HEK293 (cell line): ENCODE data around the gene GBA2.

Experiments used
- CTCF ChIP-seq: fragments of 450-650 bp; formaldehyde crosslinking; IDR thresholded peaks from 2 replicates; pipeline ENCODE4 v1.5.1; 2016; ENCODE audit warnings: missing biosample characterization, missing genetic modification characterization
- FEZF1 ChIP-seq: fragments of 450-650 bp; formaldehyde crosslinking; IDR thresholded peaks from 2 replicates; pipeline ENCODE4 v1.5.1; 2016; ENCODE audit warnings: missing biosample characterization, missing genetic modification characterization
- HOXA7 ChIP-seq: sonication (generic); formaldehyde crosslinking; IDR thresholded peaks from 2 replicates; pipeline ENCODE4 v1.8.1; 2022; ENCODE audit warnings: missing genetic modification reagents, borderline replicate concordance
- ZBTB7A ChIP-seq: fragments of 450-650 bp; formaldehyde crosslinking; IDR thresholded peaks from 2 replicates; pipeline ENCODE4 v1.5.1; 2016; ENCODE audit warnings: low read depth, missing biosample characterization, missing genetic modification characterization
- ZFP3 ChIP-seq: fragments of 450-650 bp; formaldehyde crosslinking; IDR thresholded peaks from 2 replicates; pipeline ENCODE4 v1.5.1; 2016; ENCODE audit warnings: low read depth, missing biosample characterization, missing genetic modification characterization
- TF ChIP-seq, protein P1 (sequence below): fragments of 450-650 bp; IDR thresholded peaks from 2 replicates; pipeline ENCODE4 v1.5.1; 2018; ENCODE audit warnings: missing biosample characterization, missing genetic modification characterization

DNA sequence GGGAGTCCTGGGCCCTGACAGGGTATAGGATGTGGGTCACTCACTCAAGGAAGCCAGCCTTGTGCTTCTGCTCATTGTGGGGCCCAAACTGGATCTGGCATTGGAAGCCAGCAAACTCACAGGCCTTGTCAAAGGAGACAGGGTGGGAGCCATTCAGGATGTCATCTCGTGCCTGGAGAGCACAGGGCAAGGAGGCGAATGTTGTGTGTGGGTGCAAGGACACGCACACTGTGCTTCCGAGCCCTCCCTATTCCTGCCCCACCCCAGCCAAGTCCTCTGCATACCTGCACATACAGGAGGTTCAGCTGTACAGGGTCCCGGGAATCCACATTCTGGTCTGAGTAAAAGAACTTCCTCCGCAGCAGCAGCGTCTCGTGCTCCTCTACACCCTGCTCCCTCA lies 25.1 kb downstream of the GBA2 start:
- TF ChIP-seq CTCF (tag by site-specific recombination) (no peak), FEZF1 (tag by site-specific recombination) (no peak), ZFP3 (no peak), HOXA7 (CRISPR knock-in tag) (no peak), ZBTB7A (tag by site-specific recombination) (no peak)
- TF ChIP-seq, protein P1, sequence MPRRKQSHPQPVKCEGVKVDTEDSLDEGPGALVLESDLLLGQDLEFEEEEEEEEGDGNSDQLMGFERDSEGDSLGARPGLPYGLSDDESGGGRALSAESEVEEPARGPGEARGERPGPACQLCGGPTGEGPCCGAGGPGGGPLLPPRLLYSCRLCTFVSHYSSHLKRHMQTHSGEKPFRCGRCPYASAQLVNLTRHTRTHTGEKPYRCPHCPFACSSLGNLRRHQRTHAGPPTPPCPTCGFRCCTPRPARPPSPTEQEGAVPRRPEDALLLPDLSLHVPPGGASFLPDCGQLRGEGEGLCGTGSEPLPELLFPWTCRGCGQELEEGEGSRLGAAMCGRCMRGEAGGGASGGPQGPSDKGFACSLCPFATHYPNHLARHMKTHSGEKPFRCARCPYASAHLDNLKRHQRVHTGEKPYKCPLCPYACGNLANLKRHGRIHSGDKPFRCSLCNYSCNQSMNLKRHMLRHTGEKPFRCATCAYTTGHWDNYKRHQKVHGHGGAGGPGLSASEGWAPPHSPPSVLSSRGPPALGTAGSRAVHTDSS (tag by site-specific recombination) = no peak
